ENCODE results near the gene KCNMB2.

KCNMB2 gene

DNA sequence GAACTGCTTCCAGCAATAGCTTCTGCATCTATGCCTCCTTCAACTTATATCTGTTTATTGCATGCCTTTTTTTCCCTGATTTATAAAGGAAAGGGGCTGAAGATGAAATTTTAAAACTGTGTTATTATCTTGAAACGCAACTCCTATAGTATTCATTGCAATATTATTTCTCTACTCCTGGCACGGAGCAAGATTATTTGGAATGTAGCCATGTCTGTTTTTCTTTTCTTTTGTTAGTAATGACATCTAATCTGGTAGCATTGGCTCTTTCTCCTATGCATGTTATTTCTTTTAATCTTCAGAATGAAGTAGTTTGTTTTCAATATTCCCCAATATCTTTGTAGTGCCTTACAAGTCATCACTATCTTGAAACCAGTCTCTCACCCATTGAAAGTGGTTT lies 33.6 kb downstream of the KCNMB2 start:
- no peak for TF ChIP-seq YY1 (IDR thresholded peaks at IDR 0.05; ENCODE audit: insufficient read depth, insufficient read length)
- TF ChIP-seq ZNF274 (IDR thresholded peaks at IDR 0.05; ENCODE audit: low read depth, low read length) = no peak
- TF ChIP-seq SUZ12 (IDR thresholded peaks at IDR 0.05; ENCODE audit: extremely low read depth, insufficient read depth, insufficient read length) = no peak
- H3K36me3 ChIP-seq (ENCODE audit: insufficient read depth, insufficient read length, low read length) = no peaks in the 10 kb centered on the region
- H3K4me3 ChIP-seq (ENCODE audit: insufficient read length, low read depth) = no peak overlapping the region
- no peaks in the 10 kb centered on the region for H3K9me3 ChIP-seq (ENCODE audit: insufficient read depth, low read length)
- no peaks in the 10 kb centered on the region for H3K27me3 ChIP-seq (ENCODE audit: insufficient read depth, insufficient read length)
- no peaks in the 10 kb centered on the region for H3K4me1 ChIP-seq (ENCODE audit: insufficient read depth, insufficient read length)
- no peak overlapping the region for H3K9ac ChIP-seq (ENCODE audit: insufficient read length, low read depth)
- DNase-seq (ENCODE audit: low read depth, low spot score) = no peak

DNA sequence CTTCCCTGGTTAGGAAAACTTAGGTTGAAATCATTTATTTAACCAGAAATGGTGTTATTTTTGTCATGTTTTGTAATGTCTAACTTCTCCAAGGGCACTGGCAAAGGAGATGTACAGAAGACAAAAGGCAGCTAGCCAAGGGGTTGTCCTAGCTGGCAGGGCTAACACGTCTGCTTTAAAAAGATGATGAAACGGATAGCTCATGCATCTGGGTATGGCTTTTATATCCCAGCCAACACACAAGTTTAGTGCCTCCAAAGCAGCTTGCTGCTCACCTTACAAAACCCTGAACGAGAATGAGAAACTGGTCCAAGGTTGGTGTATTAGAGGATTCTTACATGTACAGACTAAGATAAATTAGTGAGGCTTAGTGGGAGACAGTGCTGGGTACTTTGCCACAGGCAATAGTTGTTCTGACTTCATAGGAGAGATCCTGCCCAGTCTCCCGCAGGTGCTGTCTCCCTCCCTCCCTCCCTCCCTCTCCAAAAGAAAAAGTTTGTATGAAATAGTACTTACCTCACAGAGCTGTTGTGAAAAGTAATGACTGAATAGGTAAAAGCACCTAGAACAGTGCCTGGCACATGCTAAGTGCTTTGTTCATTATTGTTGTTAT lies 47.8 kb downstream of the KCNMB2 start:
- Histone ChIP-seq H3K9me3 (ENCODE audit: insufficient read depth, low read length) (no peaks in the 10 kb centered on the region), H3K4me1 (ENCODE audit: insufficient read depth, insufficient read length) (no peaks in the 10 kb centered on the region), H3K36me3 (ENCODE audit: insufficient read depth, insufficient read length, low read length) (no peaks in the 10 kb centered on the region), H3K9ac (ENCODE audit: insufficient read length, low read depth) (no peak overlapping the region), H3K4me3 (ENCODE audit: insufficient read length, low read depth) (no peak overlapping the region), H3K27me3 (ENCODE audit: insufficient read depth, insufficient read length) (no peaks in the 10 kb centered on the region)
- DNase-seq (ENCODE audit: low read depth, low spot score) = no peak
- no peak for TF ChIP-seq YY1 (IDR thresholded peaks at IDR 0.05; ENCODE audit: insufficient read depth, insufficient read length)
- TF ChIP-seq SUZ12 (IDR thresholded peaks at IDR 0.05; ENCODE audit: extremely low read depth, insufficient read depth, insufficient read length) = no peak
- TF ChIP-seq ZNF274 (IDR thresholded peaks at IDR 0.05; ENCODE audit: low read depth, low read length) = no peak

DNA sequence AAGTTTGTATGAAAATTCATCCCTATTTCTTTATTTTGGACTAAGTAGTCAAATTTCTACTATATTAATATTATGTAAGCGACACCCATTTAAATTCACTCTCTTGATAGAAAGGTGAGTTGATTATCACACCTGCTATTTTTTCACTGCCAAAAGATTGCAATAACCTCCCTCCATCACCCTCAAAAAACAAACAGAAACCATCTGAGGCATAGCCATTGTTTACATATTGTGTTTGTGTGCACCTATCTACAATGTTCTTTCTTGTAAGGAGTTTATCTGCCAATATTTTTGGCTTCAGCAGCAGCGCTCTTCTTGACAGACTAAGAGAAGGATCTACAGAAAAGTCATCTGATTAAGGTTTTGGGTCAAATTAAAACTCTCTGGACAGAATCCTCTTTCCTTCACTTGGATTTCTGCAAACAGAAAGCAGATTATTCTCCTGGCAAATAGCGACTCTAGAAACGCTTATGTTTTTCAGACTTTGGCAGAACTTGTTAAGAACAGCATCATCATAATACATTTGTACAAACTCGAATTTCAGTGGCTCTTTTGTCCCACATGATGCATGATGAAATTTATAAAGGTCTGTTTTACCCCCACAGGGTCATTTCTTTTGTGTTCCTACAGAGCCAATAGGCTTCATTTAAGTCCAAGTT lies 48.6 kb downstream of the KCNMB2 start:
- DNase-seq (ENCODE audit: low read depth, low spot score) = no peak
- Histone ChIP-seq H3K4me3 (ENCODE audit: insufficient read length, low read depth) (no peak overlapping the region), H3K36me3 (ENCODE audit: insufficient read depth, insufficient read length, low read length) (no peaks in the 10 kb centered on the region), H3K4me1 (ENCODE audit: insufficient read depth, insufficient read length) (no peaks in the 10 kb centered on the region), H3K27me3 (ENCODE audit: insufficient read depth, insufficient read length) (no peaks in the 10 kb centered on the region), H3K9ac (ENCODE audit: insufficient read length, low read depth) (no peak overlapping the region), H3K9me3 (ENCODE audit: insufficient read depth, low read length) (no peaks in the 10 kb centered on the region)
- TF ChIP-seq YY1 (IDR thresholded peaks at IDR 0.05; ENCODE audit: insufficient read depth, insufficient read length) = no peak
- TF ChIP-seq ZNF274 (IDR thresholded peaks at IDR 0.05; ENCODE audit: low read depth, low read length) = no peak
- no peak for TF ChIP-seq SUZ12 (IDR thresholded peaks at IDR 0.05; ENCODE audit: extremely low read depth, insufficient read depth, insufficient read length)

DNA sequence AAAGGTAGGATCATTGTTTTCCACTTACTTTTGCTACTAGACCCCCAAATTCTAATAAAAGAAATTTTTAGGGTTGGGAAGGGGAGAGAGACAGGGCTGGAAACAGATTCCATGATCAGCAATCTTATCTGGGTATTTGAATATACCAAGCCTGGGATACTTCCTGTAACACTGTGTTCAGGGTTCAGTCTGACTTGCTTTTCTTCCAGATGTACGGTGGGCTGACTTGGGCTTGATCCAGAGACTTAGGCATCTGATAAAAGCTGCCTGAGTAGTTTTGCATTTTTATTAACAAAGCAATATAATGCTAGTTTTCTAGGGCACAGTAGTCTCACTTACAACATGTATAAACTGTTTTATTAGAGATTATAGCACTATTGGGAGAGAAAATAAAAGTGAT lies 49.2 kb downstream of the KCNMB2 start:
- TF ChIP-seq SUZ12 (IDR thresholded peaks at IDR 0.05; ENCODE audit: extremely low read depth, insufficient read depth, insufficient read length) (no peak), YY1 (IDR thresholded peaks at IDR 0.05; ENCODE audit: insufficient read depth, insufficient read length) (no peak), ZNF274 (IDR thresholded peaks at IDR 0.05; ENCODE audit: low read depth, low read length) (no peak)

DNA sequence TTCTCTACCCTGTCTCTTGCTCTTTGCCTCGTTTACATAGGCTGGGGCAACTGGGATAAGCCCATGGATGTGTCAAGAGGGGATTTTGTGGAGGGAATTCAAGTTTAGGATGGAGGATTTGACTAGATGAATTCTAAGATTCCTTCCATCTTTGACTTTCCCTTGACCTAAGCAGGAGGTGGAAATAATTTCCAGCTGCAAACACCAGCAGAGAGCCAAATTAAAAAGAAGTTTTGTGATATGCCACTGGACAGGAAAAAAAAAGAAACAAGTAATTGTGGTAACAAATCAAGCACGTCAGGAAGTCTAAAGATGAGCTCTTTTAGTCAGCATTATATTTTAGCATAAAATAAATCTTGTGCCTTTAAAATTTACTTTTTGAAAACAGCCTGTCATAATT lies 49.8 kb downstream of the KCNMB2 start:
- DNase-seq (ENCODE audit: low read depth, low spot score) = no peak
- Histone ChIP-seq H3K9me3 (ENCODE audit: insufficient read depth, low read length) (no peaks in the 10 kb centered on the region), H3K36me3 (ENCODE audit: insufficient read depth, insufficient read length, low read length) (no peaks in the 10 kb centered on the region), H3K4me1 (ENCODE audit: insufficient read depth, insufficient read length) (no peaks in the 10 kb centered on the region), H3K9ac (ENCODE audit: insufficient read length, low read depth) (no peak overlapping the region), H3K27me3 (ENCODE audit: insufficient read depth, insufficient read length) (no peaks in the 10 kb centered on the region), H3K4me3 (ENCODE audit: insufficient read length, low read depth) (no peak overlapping the region)
- TF ChIP-seq YY1 (IDR thresholded peaks at IDR 0.05; ENCODE audit: insufficient read depth, insufficient read length) = no peak
- TF ChIP-seq SUZ12 (IDR thresholded peaks at IDR 0.05; ENCODE audit: extremely low read depth, insufficient read depth, insufficient read length) = no peak
- TF ChIP-seq ZNF274 (IDR thresholded peaks at IDR 0.05; ENCODE audit: low read depth, low read length) = no peak

More for the DNA sequence above, 49.2 kb downstream of the KCNMB2 start:
- Histone ChIP-seq H3K4me3 (ENCODE audit: insufficient read length, low read depth) (no peak overlapping the region), H3K27me3 (ENCODE audit: insufficient read depth, insufficient read length) (no peaks in the 10 kb centered on the region), H3K9ac (ENCODE audit: insufficient read length, low read depth) (no peak overlapping the region), H3K4me1 (ENCODE audit: insufficient read depth, insufficient read length) (no peaks in the 10 kb centered on the region), H3K36me3 (ENCODE audit: insufficient read depth, insufficient read length, low read length) (no peaks in the 10 kb centered on the region), H3K9me3 (ENCODE audit: insufficient read depth, low read length) (no peaks in the 10 kb centered on the region)
- no peak for DNase-seq (ENCODE audit: low read depth, low spot score)

DNA sequence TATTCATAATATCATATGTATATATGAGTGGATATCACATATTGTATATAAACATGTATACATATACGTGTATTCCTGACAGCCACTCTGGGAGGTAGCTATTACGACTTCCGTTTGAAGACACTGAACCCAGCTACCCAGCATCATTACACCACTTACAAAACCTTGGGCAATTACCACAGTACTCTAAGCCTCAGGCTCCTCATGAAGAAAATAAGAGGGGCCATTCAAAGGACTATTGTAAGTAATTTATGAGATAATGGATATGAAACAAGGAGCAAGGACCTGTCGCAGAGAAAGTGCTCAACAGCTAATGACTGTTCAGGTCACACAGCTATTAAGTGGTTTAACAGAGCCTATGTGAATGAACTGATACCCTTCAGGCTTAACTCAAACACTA lies 52.4 kb downstream of the KCNMB2 start:
- TF ChIP-seq SUZ12 (IDR thresholded peaks at IDR 0.05; ENCODE audit: extremely low read depth, insufficient read depth, insufficient read length) = no peak
- no peak for TF ChIP-seq ZNF274 (IDR thresholded peaks at IDR 0.05; ENCODE audit: low read depth, low read length)
- no peak for TF ChIP-seq YY1 (IDR thresholded peaks at IDR 0.05; ENCODE audit: insufficient read depth, insufficient read length)
- Histone ChIP-seq H3K27me3 (ENCODE audit: insufficient read depth, insufficient read length) (no peaks in the 10 kb centered on the region), H3K36me3 (ENCODE audit: insufficient read depth, insufficient read length, low read length) (no peaks in the 10 kb centered on the region), H3K4me1 (ENCODE audit: insufficient read depth, insufficient read length) (no peaks in the 10 kb centered on the region), H3K4me3 (ENCODE audit: insufficient read length, low read depth) (no peak overlapping the region), H3K9ac (ENCODE audit: insufficient read length, low read depth) (no peak overlapping the region), H3K9me3 (ENCODE audit: insufficient read depth, low read length) (no peaks in the 10 kb centered on the region)
- no peak for DNase-seq (ENCODE audit: low read depth, low spot score)

DNA sequence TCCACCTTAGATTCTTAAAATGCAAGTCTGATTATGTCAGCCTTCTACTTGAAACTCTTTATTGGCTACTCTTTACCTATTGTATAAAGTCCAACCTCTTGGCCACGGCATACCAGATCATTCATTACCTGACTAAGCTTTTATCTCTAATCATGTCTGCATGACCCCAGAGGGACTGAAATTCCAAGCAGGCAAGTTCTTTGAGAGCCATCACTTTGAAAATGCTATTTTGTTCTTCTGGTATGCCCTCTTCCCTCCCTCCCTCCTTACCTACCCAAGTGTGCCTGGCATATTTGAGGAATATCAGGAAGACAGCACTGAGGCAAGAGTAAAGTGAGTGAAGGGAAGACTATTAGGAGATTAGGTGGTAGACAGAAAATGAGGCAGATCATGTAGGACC lies 57.5 kb downstream of the KCNMB2 start:
- Histone ChIP-seq H3K4me3 (ENCODE audit: insufficient read length, low read depth) (no peak overlapping the region), H3K27me3 (ENCODE audit: insufficient read depth, insufficient read length) (no peaks in the 10 kb centered on the region), H3K9ac (ENCODE audit: insufficient read length, low read depth) (no peak overlapping the region), H3K36me3 (ENCODE audit: insufficient read depth, insufficient read length, low read length) (no peaks in the 10 kb centered on the region), H3K4me1 (ENCODE audit: insufficient read depth, insufficient read length) (no peaks in the 10 kb centered on the region), H3K9me3 (ENCODE audit: insufficient read depth, low read length) (no peaks in the 10 kb centered on the region)
- no peak for TF ChIP-seq YY1 (IDR thresholded peaks at IDR 0.05; ENCODE audit: insufficient read depth, insufficient read length)
- TF ChIP-seq SUZ12 (IDR thresholded peaks at IDR 0.05; ENCODE audit: extremely low read depth, insufficient read depth, insufficient read length) = no peak
- no peak for TF ChIP-seq ZNF274 (IDR thresholded peaks at IDR 0.05; ENCODE audit: low read depth, low read length)
- DNase-seq (ENCODE audit: low read depth, low spot score) = no peak

Data from NT2/D1 (cell line).